Spleen (tissue), 7 donors: ENCODE measurements around the gene TUBA3D.
"Not testable (repeated sequence)": the region's sequence is repeated elsewhere in the genome, so short reads cannot be mapped to it uniquely, and the experiment has no call there.

Source experiments
- CTCF ChIP-seq, 11 experiments: fragments of 200-600 bp in 7 of 11; fragments of 450-650 bp in 4 of 11; sonication (generic) in 4 of 11; IDR thresholded peaks in 8 of 11; conservative IDR thresholded peaks in 3 of 11; 1 replicate in 7 of 11; 2 replicates in 4 of 11; pipeline versions ENCODE4 v1.4.0 to v1.8.0; 2016 to 2021; ENCODE audit warnings: antibody characterized with exemption in 11 of 11, inconsistent platforms in 4 of 11, mild to moderate bottlenecking in 1 of 11
- POLR2AphosphoS5 ChIP-seq, 3 donors: sonication (generic); formaldehyde crosslinking; IDR thresholded peaks; one replicate each; pipeline ENCODE4 v1.5.1; 2017; ENCODE audit warnings: antibody characterized with exemption in 3 of 3
- donor health status: DM: no; HTN: no; CAD: no; lungs with moderate emphysema.
- donor health status: DM: no; HTN: no; CAD: no.
- donor health status: DM: no; HTN: no; CAD: no.

GRCh38 chr2:131444736-131445514 lies 31.0 kb upstream of the TUBA3D start:
- TF ChIP-seq POLR2AphosphoS5 (IDR thresholded peaks at IDR 0.05); CTCF (IDR thresholded peaks at IDR 0.05 in 8 of 11, conservative IDR thresholded peaks at IDR 0.05 in 3 of 11): not testable (repeated sequence)
